Bronchial epithelial cell (primary cell): ENCODE measurements around the gene PSMA4. TPM values are rescaled to one million over a fixed set of nuclear protein-coding genes. Genes with fewer than 3 reads are reported as not detected.
"Not testable (repeated sequence)": the region's sequence is repeated elsewhere in the genome, so short reads cannot be mapped to it uniquely, and the experiment has no call there.

ENCODE experiments used
- DNase-seq: peaks from one replicate; pipeline ENCODE4 v3.0.0-alpha.2; 2010; ENCODE audit warnings: low read depth
- FAIRE-seq: peaks from 2 replicates; lab custom pipeline; 2011; peaks lifted over from hg19 to GRCh38; lab: Jason Lieb, UNC
- H3K27me3 ChIP-seq: 2 replicates; pipeline ENCODE4 v1.5.1; 2011; ENCODE audit warnings: low read length; ENCODE audit not compliant: control insufficient read depth, insufficient read depth
- H3K36me3 ChIP-seq: 2 replicates; pipeline ENCODE4 v1.5.1; 2011; ENCODE audit warnings: low read length; ENCODE audit not compliant: control insufficient read depth, insufficient read depth
- H3K4me3 ChIP-seq: 2 replicates; pipeline ENCODE4 v1.5.1; 2011; ENCODE audit warnings: mild to moderate bottlenecking, low read depth, low read length, control low read depth
- total RNA-seq: library from RNA; depleted of rRNA; stranded (reverse); fragments of >200 nt; gene quantifications from 2 replicates; pipeline ENCODE4 v1.2.1, GENCODE V29; 2014
- TF ChIP-seq, protein P1 (sequence below): IDR thresholded peaks from 2 replicates; pipeline ENCODE4 v1.5.1; 2011; ENCODE audit warnings: mild to moderate bottlenecking, moderate library complexity, low read length, control low read depth, inconsistent platforms; ENCODE audit not compliant: insufficient read depth, severe bottlenecking

Gene PSMA4
- total RNA-seq, 1 donor from 2014 or later, result 183 TPM

DNA sequence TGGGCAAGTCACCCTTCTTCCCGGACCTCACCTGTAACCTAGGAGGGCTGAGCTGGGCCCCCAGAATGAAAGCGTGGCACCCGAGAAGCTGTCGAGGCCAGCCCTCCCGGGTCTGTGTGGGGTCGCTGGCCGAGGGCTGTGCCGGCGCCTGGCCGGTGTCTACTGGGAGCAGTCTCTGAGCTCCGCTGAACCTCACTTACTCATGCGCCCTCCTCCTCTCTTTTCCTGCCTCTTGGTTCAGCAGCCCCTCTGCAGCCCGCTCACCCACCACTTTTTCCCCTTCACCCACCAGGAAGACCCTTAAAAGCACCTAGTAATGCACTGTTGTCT is 32.4 kb upstream of the PSMA4 start:
- H3K4me3 ChIP-seq, result peak overlapping the region; percentile 89
- no peaks in the 10 kb centered on the region for H3K36me3 ChIP-seq
- DNase-seq, result no peak
- FAIRE-seq, result no peak
- TF ChIP-seq, protein P1, sequence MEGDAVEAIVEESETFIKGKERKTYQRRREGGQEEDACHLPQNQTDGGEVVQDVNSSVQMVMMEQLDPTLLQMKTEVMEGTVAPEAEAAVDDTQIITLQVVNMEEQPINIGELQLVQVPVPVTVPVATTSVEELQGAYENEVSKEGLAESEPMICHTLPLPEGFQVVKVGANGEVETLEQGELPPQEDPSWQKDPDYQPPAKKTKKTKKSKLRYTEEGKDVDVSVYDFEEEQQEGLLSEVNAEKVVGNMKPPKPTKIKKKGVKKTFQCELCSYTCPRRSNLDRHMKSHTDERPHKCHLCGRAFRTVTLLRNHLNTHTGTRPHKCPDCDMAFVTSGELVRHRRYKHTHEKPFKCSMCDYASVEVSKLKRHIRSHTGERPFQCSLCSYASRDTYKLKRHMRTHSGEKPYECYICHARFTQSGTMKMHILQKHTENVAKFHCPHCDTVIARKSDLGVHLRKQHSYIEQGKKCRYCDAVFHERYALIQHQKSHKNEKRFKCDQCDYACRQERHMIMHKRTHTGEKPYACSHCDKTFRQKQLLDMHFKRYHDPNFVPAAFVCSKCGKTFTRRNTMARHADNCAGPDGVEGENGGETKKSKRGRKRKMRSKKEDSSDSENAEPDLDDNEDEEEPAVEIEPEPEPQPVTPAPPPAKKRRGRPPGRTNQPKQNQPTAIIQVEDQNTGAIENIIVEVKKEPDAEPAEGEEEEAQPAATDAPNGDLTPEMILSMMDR, result no peak
- H3K27me3 ChIP-seq, result no peaks in the 10 kb centered on the region

DNA sequence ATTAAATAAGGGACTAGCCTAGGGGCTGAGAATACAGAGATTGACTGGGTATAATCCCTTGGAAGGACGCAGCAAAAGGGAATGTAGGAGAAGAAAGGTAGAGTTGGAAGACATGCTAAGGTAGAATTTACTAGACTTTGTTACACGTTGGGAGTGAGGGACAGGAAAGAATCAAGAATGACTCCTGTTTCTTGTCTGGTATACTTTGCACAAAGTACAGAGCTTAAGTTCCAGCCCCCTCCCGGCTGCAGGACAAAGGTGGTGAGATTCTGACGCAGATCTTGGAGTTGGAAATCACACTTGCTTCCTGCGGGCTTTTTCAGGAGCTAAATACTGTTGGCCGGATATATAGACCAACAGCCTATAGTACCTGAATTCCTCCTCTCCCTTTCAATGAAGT is 32.0 kb upstream of the PSMA4 start:
- Histone ChIP-seq H3K27me3 (no peaks in the 10 kb centered on the region), H3K36me3 (no peaks in the 10 kb centered on the region), H3K4me3 (no peak overlapping the region)
- no peak for FAIRE-seq
- TF ChIP-seq, protein P1, result no peak
- peak; percentile 3 for DNase-seq

DNA sequence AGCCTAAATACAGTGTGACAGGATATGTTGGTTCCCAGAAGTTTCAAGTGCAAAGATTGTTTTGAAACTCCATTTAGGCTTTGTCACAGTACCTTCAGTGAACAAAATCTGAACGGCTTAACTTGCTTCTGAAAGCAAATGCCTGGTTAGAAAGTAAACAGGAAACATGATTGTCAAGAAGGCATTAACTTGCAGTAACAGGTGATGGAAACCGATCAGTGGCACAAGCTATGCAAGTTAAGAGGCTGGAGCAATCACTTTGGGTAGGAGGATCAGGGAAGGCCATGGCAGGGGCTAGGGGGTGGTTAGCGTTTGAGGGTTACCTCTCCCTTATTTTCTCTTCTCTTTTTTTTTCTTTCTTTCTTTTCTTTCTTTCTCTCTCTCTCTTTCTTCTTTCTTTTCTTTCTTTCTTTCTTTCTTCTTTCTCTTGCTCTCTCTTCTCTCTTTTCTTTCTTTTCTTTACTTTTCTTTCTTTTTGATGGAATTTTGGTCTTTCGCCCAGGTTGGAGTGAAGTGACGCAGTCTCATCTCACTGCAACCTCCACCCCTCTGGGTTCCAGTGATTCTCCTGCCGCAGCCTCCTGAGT is 30.4 kb upstream of the PSMA4 start:
- Histone ChIP-seq H3K36me3 (no peaks in the 10 kb centered on the region), H3K27me3 (no peaks in the 10 kb centered on the region), H3K4me3 (no peak overlapping the region)
- TF ChIP-seq, protein P1, result no peak
- FAIRE-seq (no peak), DNase-seq (no peak)

DNA sequence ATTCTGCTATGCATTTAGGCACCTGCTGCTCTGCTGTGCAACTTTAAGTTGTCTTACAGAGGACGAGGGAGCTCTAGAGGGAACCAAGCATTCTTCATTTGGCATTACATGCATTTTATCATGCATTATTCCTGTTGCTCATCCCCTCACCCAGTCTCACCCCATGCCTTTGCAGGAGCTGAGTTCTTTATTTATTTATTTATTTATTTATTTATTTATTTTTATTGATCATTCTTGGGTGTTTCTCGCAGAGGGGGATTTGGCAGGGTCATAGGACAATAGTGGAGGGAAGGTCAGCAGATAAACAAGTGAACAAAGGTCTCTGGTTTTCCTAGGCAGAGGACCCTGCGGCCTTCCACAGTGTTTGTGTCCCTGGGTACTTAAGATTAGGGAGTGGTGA is 20.2 kb upstream of the PSMA4 start:
- not testable (repeated sequence) for H3K27me3 ChIP-seq, DNase-seq, FAIRE-seq, H3K36me3 ChIP-seq, H3K4me3 ChIP-seq

DNA sequence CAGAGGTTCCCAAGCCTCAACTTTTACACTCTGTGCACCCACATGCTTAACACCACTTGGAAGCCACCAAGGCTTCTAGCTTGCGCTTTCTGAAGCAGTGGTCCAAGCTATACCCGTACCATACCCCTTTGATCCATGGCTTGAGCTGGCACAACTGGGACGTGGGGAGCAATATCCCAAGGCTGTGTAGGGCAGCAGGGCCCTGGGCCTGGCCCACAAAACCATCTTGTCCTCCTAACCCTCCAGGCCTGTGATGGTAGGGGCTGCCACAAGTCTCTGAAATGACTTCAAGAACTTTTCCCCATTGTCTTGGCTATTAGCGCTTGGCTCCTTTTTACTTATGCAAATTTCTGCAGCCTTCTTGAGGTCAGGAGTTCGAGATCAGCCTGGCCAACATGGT is 16.0 kb upstream of the PSMA4 start:
- TF ChIP-seq, protein P1, result no peak

DNA sequence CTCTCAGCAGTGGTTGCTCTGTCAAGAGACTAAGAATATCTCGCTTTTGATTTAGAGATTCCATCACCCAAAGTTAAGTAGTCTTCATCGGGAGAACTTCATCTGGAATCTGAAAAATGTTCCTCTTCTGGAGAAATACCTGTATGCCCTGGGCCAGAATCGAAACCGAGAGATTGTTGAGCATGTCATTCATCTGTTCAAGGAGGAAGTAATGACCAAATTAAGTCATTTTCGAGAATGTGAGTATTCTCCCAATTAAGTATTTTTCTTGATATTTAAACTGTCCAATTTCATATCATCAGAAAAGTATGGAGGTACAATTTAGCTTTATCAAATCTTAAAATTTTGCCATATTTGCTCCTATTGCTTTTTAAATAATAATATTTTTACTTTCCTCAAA is 12.9 kb upstream of the PSMA4 start:
- no peak for DNase-seq
- H3K36me3 ChIP-seq, result no peaks in the 10 kb centered on the region
- no peak overlapping the region for H3K4me3 ChIP-seq
- FAIRE-seq, result no peak
- TF ChIP-seq, protein P1, result no peak
- H3K27me3 ChIP-seq, result no peaks in the 10 kb centered on the region

More for the DNA sequence above, 16.0 kb upstream of the PSMA4 start:
- DNase-seq (no peak), FAIRE-seq (no peak)
- Histone ChIP-seq H3K4me3 (no peak overlapping the region), H3K27me3 (no peaks in the 10 kb centered on the region), H3K36me3 (no peaks in the 10 kb centered on the region)
